Skeletal muscle satellite cell (primary cell): ENCODE measurements around the gene ARHGAP8.
"Not testable (repeated sequence)": the region's sequence is repeated elsewhere in the genome, so short reads cannot be mapped to it uniquely, and the experiment has no call there.

Source experiments
- H3K27me3 ChIP-seq: 2 replicates; pipeline ENCODE4 v1.7.0; 2013; ENCODE audit warnings: low read length; ENCODE audit not compliant: control insufficient read depth, insufficient read depth
- H3K36me3 ChIP-seq: 2 replicates; pipeline ENCODE4 v1.7.0; 2013; ENCODE audit warnings: mild to moderate bottlenecking, control low read depth, low read length; ENCODE audit not compliant: insufficient read depth
- H3K4me1 ChIP-seq: 2 replicates; pipeline ENCODE4 v1.7.0; 2013; ENCODE audit warnings: low read length; ENCODE audit not compliant: control insufficient read depth, insufficient read depth
- H3K4me2 ChIP-seq: 2 replicates; pipeline ENCODE4 v1.7.0; 2013; ENCODE audit warnings: mild to moderate bottlenecking, low read length
- H3K4me3 ChIP-seq: 2 replicates; pipeline ENCODE4 v1.7.0; 2013; ENCODE audit warnings: low read length
- H3K9ac ChIP-seq: 2 replicates; pipeline ENCODE4 v1.7.0; 2013; ENCODE audit warnings: mild to moderate bottlenecking, low read depth, low read length, moderate library complexity
- H3K9me3 ChIP-seq: replicated peaks from 2 replicates; pipeline ENCODE4 v1.7.0; 2013; ENCODE audit warnings: mild to moderate bottlenecking, control low read depth, low read length

The ARHGAP8 gene

DNA sequence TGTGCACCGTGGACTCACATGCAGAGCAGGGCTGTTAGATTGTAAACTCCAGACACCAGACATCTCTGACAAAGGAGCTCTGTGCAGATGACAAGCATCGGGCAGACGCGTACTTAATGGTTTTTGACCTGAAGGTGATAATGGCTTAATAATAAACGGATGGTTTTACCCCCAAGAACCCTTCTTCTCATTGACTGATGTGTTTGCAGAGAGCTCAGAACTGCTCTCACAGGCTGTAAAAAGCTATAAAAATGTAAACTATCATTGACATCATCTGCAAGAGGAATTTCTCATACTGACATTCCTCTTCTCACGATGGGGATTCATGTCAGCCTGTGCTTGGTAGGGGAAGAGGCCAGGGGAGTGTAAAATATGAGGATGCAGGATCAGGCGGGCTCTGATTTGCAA, 8.6 kb upstream of the ARHGAP8 start:
- no peak overlapping the region for H3K4me2 ChIP-seq
- H3K36me3 ChIP-seq: no peaks in the 10 kb centered on the region
- H3K9me3 ChIP-seq: no peaks in the 10 kb centered on the region
- H3K4me3 ChIP-seq: no peak overlapping the region
- H3K27me3 ChIP-seq: peaks cover 33% of the 10 kb centered on the region
- H3K9ac ChIP-seq: no peak overlapping the region
- no peaks in the 10 kb centered on the region for H3K4me1 ChIP-seq

DNA sequence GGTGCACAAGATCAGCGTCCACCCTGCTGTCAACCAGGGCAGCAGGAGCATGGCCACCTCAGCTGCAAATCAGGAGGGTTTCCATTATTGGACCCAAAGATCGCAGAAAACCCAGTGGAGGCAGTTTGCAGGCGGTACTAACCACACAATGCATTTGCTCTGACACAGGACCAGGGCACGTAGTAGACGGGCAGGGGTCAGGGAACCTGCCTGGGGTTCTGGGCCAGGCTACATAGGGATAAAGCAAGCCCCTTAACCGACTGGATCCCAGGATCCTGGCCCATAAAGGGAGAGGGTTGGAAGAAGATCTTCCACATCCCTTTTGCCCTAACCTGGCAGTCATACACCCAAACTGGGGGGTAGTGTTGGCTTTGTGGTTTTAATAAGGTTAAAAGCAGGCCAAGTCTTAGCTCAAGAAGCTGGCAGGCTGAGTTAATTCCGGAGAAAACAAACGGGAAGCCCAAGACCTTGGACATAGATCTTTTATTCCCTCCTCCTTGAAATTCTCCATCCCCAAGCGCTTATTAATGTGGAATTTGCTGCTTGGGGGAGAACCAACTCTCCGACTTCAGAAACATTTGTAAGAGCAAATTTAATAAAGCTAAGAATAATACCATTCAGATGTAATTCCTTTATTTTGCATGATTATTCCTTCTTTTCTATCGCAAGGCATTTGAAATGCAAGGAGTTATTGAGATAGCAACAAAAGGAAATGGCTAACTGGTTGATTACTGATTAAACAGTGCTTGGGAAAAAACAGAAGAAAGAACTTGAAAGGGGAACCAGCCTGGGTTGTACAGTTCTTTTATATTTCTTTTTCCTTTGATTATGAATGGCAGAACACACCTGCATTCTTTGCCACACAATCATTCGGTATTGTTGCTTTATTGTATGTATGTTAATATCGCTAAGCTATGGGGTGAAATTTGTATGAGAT, 6.3 kb upstream of the ARHGAP8 start:
- Histone ChIP-seq H3K4me2 (no peak overlapping the region), H3K9ac (no peak overlapping the region), H3K27me3 (peaks cover 35% of the 10 kb centered on the region), H3K9me3 (no peaks in the 10 kb centered on the region), H3K4me3 (no peak overlapping the region), H3K36me3 (no peaks in the 10 kb centered on the region), H3K4me1 (no peaks in the 10 kb centered on the region)

DNA sequence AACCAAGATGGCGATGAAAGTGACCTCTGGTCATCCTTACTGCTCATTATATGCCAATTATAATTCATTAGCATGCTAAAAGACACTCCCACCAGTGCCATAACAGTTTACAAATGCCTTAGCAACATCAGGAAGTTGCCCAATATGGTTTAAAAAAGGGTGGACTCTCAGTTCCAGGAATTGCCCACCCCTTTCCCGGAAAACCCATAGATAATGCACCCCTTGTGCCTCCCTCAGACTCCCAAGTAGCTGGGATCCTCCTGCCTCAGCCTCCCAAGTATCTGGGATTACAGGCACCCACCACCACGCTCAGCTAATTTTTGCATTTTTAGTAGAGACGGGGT, 4.6 kb upstream of the ARHGAP8 start:
- H3K4me3 ChIP-seq, H3K9ac ChIP-seq, H3K4me2 ChIP-seq, H3K9me3 ChIP-seq, H3K4me1 ChIP-seq, H3K36me3 ChIP-seq: not testable (repeated sequence)
- peaks cover 39% of the 10 kb centered on the region for H3K27me3 ChIP-seq

DNA sequence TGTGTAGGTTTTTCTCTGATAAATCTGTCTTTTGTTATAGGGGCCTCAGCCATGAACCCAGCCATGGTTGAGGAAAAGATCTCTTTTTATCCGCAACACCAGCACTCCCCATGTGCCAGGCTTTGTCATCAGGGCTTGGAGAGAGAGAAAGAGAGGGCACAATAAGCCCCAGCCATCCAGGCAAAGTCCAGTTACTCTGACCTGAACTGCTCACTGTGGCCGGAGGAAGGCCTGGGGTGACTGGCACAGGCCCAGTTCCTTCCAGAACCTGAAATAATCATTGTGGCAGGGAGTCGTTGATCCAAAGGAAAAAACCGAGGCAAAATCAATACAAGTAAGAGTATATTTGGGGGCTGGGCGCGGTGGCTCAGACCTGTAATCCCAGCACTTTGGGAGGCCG, 3.9 kb upstream of the ARHGAP8 start:
- H3K27me3 ChIP-seq: peaks cover 41% of the 10 kb centered on the region
- H3K4me2 ChIP-seq: no peak overlapping the region
- H3K4me3 ChIP-seq: no peak overlapping the region
- no peak overlapping the region for H3K9ac ChIP-seq
- no peaks in the 10 kb centered on the region for H3K4me1 ChIP-seq
- H3K9me3 ChIP-seq: no peaks in the 10 kb centered on the region
- H3K36me3 ChIP-seq: no peaks in the 10 kb centered on the region

DNA sequence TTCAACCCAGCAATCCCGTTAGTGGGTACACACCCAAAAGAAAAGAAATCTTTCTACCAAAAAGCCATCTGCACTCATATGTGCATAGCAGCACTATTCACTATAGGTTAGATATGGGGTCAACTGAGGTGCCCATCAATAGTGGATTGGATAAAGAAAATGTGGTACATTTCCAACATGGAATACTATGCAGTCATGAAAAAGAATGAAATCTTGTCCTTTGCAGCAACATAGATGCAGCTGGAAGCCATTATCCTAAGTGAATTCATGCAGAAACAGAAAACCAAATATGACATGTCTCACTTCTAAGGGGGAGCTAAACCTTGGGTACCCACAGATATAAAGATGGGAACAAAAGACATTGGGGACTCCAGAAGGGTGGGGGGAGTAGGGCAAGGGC, 1.9 kb upstream of the ARHGAP8 start:
- no peaks in the 10 kb centered on the region for H3K4me1 ChIP-seq
- no peaks in the 10 kb centered on the region for H3K36me3 ChIP-seq
- H3K27me3 ChIP-seq: peaks cover 47% of the 10 kb centered on the region
- no peak overlapping the region for H3K4me2 ChIP-seq
- no peak overlapping the region for H3K9ac ChIP-seq
- H3K4me3 ChIP-seq: no peak overlapping the region
- no peaks in the 10 kb centered on the region for H3K9me3 ChIP-seq

DNA sequence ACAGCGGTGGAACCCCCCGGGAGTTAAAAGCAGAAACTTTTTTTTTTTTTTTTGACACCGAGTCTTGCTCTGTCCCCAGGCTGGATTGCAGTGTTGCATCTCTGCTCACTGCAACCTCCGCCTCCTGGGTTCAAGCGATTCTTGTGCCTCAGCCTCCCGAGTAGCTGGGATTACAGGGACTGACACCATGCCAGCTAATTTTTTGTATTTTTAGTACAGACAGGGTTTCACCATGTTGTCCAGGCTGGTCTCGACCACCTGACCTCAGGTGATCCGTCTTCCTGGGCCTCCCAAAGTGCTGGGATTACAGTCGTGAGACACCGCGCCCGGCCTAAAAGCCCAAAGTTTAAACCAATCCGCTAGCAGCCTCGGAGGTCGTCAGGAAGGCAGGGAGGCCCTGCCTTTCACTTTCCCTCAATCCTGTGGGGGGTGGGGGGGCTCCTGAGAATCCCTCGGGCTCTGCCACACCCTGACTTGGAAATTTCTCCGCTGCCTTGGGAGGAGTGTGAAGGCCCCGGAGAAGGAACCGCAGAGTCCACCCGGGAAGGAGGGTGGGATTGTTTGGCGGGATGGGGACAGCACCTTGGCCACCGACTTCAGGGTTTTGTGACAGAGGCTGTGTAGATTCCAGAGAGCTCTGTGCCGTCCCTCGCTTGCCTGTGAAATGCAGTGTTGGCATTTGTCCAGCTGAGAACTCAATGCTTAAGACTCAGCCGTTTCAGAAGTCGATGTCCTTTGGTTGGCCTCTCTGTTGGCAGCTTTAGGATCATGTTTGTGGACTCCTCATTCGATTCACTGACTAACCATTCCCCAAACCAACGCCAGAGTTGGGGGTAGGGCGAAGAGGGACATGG, 1.0 kb downstream of the ARHGAP8 start:
- H3K9ac ChIP-seq: no peak overlapping the region
- H3K4me1 ChIP-seq: no peaks in the 10 kb centered on the region
- H3K9me3 ChIP-seq: no peaks in the 10 kb centered on the region
- no peaks in the 10 kb centered on the region for H3K36me3 ChIP-seq
- H3K27me3 ChIP-seq: peaks cover 41% of the 10 kb centered on the region
- H3K4me3 ChIP-seq: no peak overlapping the region
- no peak overlapping the region for H3K4me2 ChIP-seq

DNA sequence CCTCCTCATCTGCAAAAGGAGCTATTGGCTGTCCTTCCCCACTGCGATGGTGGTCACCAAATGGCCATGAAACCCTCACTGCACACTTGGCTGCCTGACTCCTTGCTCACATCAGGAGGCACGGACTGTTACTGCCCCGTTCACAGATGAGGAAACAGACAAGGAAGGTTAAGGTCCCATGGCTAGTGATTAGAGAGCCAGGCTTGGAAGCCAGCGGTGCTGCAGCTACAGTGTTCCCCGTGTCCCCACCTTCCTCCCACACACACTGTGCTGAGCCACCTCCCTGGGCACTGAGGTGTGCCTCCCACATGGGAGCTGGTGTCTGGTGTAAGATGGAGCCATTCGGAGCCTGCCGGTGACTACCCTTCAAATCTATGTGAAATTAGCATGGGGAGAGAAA, 2.6 kb downstream of the ARHGAP8 start:
- H3K9ac ChIP-seq: no peak overlapping the region
- no peak overlapping the region for H3K4me2 ChIP-seq
- no peaks in the 10 kb centered on the region for H3K9me3 ChIP-seq
- H3K27me3 ChIP-seq: peaks cover 41% of the 10 kb centered on the region
- H3K4me1 ChIP-seq: no peaks in the 10 kb centered on the region
- no peak overlapping the region for H3K4me3 ChIP-seq
- no peaks in the 10 kb centered on the region for H3K36me3 ChIP-seq

DNA sequence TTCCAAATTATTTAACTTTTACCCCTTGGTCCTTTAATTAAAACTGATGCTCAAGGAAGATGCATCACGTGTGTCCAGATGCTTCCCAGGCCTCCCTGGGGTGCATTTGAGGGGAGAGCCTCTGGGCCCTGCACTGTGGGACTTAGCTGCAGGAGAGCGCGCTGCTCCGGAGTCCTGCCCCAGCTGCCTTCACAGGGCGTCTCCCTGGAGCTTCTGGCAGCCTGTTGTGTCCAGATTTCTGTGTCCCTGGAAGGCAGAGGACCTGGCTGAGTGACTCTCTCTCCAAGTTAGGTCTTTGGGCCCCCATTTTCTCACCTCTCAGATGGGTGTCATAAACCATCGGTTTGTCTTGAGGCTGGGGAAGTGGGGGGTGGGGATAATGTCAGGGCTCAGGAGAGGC, 3.0 kb downstream of the ARHGAP8 start:
- H3K4me1 ChIP-seq: no peaks in the 10 kb centered on the region
- no peaks in the 10 kb centered on the region for H3K9me3 ChIP-seq
- H3K9ac ChIP-seq: no peak overlapping the region
- no peak overlapping the region for H3K4me3 ChIP-seq
- H3K27me3 ChIP-seq: peaks cover 40% of the 10 kb centered on the region
- H3K36me3 ChIP-seq: no peaks in the 10 kb centered on the region
- H3K4me2 ChIP-seq: no peak overlapping the region

DNA sequence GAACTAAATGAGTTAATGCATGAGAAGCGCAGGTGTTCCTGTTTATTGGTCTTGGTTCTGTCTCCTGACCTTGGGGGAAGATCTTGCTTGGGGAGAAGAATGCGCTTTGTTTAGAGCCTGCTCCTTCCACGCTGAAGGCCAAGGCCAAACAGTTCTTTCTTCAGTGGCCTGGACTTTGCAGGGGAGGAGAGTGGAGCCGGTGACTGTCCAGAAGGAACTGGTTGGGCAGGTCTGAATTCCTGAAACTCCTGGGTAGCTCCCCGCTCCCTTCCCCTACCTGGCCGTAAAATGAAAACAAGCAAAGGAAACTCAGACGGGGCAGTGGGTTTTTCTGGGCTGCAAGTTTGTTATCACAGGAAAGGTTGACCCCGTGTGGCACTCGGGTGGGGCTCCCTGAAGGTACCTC, 3.6 kb downstream of the ARHGAP8 start:
- Histone ChIP-seq H3K4me1 (no peaks in the 10 kb centered on the region), H3K9me3 (no peaks in the 10 kb centered on the region), H3K4me3 (no peak overlapping the region), H3K27me3 (peaks cover 37% of the 10 kb centered on the region), H3K9ac (no peak overlapping the region), H3K4me2 (no peak overlapping the region), H3K36me3 (no peaks in the 10 kb centered on the region)

DNA sequence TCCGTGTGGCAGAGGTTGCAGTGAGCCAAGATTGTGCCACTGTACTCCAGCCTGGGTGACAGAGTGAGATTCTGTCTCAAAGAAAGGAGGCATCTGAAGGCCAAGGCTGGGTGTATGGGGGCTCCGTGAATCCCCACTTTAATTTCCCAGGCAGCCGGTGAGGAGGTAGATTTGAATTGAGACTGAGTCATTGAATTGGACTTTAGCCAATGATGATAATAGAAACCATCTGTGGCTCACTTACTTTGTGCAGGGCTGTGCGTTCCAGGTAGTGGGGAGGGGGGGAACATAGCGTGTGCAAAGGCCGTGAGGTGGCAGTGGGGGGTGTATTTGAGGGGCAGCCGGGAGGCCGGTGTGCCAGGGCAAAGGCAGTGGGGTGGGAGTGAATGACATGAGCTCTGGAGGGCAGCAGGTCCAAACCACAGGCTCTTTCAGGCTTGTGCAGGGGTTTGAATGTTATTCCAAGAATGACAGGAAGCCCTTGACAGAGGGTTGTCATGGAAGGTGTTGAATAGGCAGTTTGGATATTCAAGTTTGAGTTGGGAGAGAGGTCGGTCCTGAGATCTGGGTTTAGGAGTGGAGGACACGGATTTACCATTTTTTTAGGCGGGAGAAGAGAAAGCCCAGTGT, 6.1 kb downstream of the ARHGAP8 start:
- no peaks in the 10 kb centered on the region for H3K4me1 ChIP-seq
- H3K36me3 ChIP-seq: no peaks in the 10 kb centered on the region
- peaks cover 26% of the 10 kb centered on the region for H3K27me3 ChIP-seq
- no peak overlapping the region for H3K9ac ChIP-seq
- no peak overlapping the region for H3K4me3 ChIP-seq
- no peak overlapping the region for H3K4me2 ChIP-seq
- no peaks in the 10 kb centered on the region for H3K9me3 ChIP-seq

DNA sequence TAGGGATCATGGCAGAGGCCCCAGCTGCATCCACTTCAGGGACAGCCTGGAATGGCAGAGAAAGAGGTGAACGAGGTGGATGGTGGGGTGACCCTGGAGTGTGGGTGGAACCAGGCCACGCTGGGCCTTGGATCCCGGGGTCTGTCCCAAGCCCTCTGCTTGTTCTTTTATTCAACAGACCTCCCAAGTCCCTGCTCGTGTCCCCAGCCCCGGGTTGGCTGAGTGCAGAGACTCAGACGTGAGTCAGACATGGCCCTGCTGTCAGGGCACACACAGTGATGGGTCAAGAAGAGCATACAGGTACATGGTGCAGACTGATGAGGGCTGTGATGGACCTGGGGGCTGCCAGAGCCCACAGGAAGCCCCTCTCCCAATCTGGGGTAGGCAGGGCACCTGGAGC, 6.6 kb downstream of the ARHGAP8 start:
- Histone ChIP-seq H3K27me3 (peaks cover 21% of the 10 kb centered on the region), H3K9me3 (no peaks in the 10 kb centered on the region), H3K36me3 (no peaks in the 10 kb centered on the region), H3K9ac (no peak overlapping the region), H3K4me1 (no peaks in the 10 kb centered on the region), H3K4me3 (no peak overlapping the region), H3K4me2 (no peak overlapping the region)
